Glomerular endothelial cell (primary cell): ENCODE measurements around the gene LTBP1. TPM values are rescaled to one million over a fixed set of nuclear protein-coding genes. Genes with fewer than 3 reads are reported as not detected.

Experiments used
- DNase-seq: peaks from one replicate; pipeline ENCODE4 v3.0.0-alpha.2; 2011; ENCODE audit warnings: low read depth, low spot score; ENCODE audit errors: extremely low read depth
- total RNA-seq: library from RNA; depleted of rRNA; stranded (reverse); fragments of >200 nt; gene quantifications from 2 replicates; pipeline ENCODE4 v1.2.3, GENCODE V29; 2015

The LTBP1 gene
- total RNA-seq, 1 donor from 2014 or later, result 63.4 TPM

GRCh38 chr2:33002863-33003262, 56.1 kb downstream of the LTBP1 start:
- DNase-seq, result no peak

GRCh38 chr2:33005057-33005456, 58.3 kb downstream of the LTBP1 start:
- DNase-seq, result no peak

GRCh38 chr2:33008716-33009115, 62.0 kb downstream of the LTBP1 start:
- no peak for DNase-seq

DNA sequence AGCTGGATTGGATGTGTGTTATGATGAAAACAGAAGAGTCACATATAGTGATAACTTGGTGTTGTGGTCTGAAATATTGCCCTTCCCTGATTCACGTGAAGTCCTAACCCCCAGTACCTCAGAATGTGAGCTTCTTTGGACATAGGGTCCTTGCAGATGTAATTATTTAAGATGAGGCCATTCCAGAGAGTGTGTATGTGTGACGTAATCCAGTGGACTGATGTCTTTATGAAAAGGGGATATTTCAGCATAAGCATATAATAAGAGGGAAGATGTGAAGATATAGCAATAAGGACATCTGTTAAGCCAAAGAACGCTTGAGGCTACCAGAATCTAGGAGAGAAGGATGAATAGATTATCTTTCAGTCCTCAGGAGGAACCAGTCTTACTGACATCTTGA, 62.5 kb downstream of the LTBP1 start:
- no peak for DNase-seq

DNA sequence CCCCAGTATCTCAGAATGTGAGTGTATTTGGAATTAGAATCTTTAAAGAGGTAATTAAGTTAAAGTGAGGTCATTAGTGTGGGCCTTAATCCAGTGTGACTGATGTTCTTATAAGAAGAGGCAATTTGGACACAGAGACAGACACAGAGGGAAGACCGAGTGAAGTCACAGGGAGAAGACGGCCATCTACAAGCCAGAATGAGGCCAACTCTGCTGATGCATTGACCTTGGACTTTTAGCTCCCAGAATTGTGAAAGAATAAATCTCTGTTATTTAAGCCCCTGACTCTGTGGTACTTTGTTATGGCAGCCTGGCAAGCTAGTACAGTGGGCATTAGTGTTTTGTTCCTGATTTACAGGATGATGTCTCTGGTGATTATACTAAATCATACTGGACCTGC, 64.6 kb downstream of the LTBP1 start:
- no peak for DNase-seq

DNA sequence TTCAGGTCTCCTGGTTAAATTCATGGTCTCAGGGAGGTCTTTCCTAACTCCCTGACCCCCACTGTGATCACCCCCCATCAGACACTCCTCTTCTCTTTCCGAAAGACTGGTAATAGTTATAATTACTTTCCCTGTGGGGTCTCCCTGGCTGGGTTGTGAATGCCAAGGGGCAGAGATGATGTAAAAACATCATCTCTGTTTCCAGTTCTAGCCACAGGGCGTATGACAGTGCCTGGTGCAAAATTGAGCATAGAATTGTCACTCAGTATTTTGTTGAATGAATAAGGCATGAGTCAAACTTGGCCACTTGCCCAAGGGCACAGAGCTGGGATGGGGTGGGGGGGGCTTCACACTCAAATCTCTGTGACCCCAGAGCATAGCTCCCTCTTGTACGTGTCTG, 65.2 kb downstream of the LTBP1 start:
- DNase-seq, result no peak

GRCh38 chr2:33013684-33014110, 66.9 kb downstream of the LTBP1 start:
- no peak for DNase-seq

- DNase-seq, result no peak
Measured at GRCh38 chr2:33014268-33014667, 67.5 kb downstream of the LTBP1 start.

- no peak for DNase-seq
Measured at GRCh38 chr2:33015421-33016142, 68.8 kb downstream of the LTBP1 start.

DNA sequence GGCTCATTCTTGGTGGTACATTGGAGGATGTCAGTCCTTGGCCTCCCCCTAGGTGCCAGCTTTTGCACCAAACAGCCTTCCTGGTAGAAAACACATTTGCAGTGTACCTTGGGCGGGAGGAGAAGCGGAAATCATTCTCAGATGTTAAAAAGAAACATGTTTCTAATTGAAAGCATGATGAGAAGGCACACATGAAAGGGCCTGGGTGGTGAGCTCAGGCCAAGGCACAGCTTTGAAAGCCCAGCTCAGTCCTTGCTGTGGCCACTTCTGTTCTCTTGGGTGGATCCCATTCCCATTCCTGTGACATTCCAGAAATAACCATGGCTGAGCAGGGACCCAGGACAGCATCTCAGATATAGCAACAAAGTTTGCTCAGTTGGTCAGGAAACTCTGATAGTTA, 71.5 kb downstream of the LTBP1 start:
- DNase-seq, result no peak

- no peak for DNase-seq
Measured at GRCh38 chr2:33019796-33020195, 73.0 kb downstream of the LTBP1 start.

DNA sequence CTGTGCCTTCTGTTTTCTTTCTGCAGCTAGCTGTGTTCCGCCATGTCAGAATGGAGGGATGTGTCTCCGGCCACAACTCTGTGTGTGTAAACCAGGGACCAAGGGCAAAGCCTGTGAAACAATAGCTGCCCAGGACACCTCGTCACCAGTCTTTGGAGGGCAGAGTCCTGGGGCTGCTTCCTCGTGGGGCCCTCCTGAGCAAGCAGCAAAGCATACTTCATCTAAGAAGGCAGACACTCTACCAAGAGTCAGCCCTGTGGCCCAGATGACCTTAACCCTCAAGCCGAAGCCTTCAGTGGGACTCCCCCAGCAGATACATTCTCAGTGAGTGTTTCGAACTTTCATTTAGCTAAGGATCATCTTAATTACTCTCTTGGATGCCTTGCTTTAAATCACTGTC, 74.1 kb downstream of the LTBP1 start:
- no peak for DNase-seq

- no peak for DNase-seq
Measured at GRCh38 chr2:33021542-33022227, 74.9 kb downstream of the LTBP1 start.

DNA sequence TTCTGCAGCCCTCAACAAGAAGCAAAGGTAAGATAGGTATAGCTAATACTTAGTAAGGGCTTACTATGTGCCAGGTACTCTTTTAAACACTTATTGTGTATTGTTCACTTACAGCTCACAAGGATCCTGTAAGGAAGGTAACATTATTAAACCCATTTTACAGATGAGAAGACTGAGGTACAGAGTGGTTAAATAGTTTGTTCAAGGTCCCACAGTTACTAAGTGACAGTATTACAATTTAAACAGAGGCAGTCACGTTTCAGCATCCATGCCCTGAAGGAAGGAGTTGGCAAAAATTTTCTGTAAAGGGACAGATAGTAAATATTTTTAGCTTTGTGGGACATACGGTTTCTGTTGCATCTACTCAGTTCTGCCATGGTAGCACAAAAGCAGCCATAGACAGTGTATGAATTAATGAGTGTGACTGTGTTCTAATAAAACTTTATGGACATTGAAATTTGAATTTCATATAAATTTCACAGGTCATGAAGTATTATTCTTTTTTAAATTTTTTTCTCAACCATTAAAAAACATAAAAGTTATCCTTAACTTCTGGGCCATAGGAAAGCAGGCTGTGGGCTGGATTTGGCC, 75.7 kb downstream of the LTBP1 start:
- no peak for DNase-seq

GRCh38 chr2:33022989-33023727, 76.4 kb downstream of the LTBP1 start:
- peak; percentile 94 for DNase-seq

DNA sequence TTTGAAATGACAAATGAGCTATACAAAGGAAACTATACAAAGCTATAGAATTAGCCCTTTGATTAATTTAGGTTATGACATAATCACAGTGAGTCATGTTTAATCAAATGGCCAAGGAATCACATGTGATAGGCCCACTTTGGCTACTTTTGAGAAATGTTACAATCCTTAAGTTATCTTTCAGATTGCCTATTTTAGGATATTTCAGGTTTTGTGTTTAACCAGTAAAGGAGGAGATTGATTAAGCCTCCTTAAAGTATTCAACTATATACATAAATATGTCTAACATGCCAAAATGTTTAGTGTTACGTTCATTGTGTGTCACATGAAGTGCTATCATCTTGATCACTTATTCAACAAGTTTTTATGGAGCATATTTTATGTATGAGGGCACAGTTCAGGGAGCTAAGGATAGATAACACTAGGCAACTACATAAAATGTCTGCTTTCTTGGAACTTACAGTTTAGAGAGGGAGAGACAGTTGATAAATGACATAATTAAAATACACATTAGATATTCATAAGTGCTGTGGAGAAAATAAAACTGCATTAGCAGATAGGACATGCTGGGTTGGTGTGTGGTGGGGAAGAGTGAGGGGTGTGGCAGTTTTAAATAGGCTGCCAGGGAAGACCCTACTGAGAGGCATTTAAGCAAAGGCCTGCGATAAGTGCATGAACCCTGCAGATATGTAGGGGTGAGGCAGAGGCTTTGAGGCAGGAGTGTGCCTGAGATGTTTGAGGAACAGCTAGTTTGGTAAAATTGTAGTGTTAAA, 77.2 kb downstream of the LTBP1 start:
- no peak for DNase-seq

GRCh38 chr2:33024758-33025157, 78.0 kb downstream of the LTBP1 start:
- no peak for DNase-seq

GRCh38 chr2:33029459-33029858, 82.7 kb downstream of the LTBP1 start:
- no peak for DNase-seq

DNA sequence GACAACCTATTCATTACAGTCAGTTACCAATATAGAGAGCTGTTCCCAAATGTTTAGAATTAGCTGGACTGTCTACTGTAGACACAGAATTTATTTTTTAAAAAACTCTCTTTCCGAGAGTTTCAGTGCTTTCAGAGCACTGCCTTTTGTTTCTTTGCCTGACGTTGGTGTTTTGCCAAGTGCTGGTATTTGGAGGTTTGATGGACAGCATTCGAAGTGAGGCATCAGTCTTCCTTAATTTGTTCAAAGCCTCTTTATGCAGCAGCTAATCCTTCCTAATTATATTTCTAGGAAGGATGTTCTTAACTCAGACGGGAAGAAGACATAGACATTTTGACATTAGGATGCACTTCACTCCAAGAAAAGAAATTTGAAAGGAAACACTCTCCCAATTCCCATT, 83.2 kb downstream of the LTBP1 start:
- DNase-seq, result no peak

- DNase-seq, result no peak
Measured at GRCh38 chr2:33030326-33030725, 83.6 kb downstream of the LTBP1 start.

GRCh38 chr2:33032245-33032644, 85.5 kb downstream of the LTBP1 start:
- DNase-seq, result no peak
